Activated naive CD4-positive, alpha-beta T cell treated with anti-CD3 and anti-CD28 coated beads for 36 hours (primary cell): ENCODE measurements around the gene GLYAT. TPM values are rescaled to one million over a fixed set of nuclear protein-coding genes. Genes with fewer than 3 reads are reported as not detected.

ENCODE experiments used
- CTCF ChIA-PET: fragments of 350-600 bp; sonication (Branson Sonifier 250); formaldehyde crosslinking; loops from one replicate; lab custom pipeline; 2021; ENCODE audit warnings: antibody characterized with exemption; lab: Charles Lee
- DNase-seq: peaks from one replicate; pipeline ENCODE4 v3.0.0-alpha.2; 2020
- H3K27ac Mint-ChIP-seq: one replicate; pipeline ENCODE4 v1.8.0; 2021; ENCODE audit warnings: mild to moderate bottlenecking, mixed read lengths
- H3K27me3 Mint-ChIP-seq: one replicate; pipeline ENCODE4 v1.8.0; 2021; ENCODE audit warnings: low read depth, mixed read lengths
- H3K36me3 Mint-ChIP-seq: one replicate; pipeline ENCODE4 v1.8.0; 2021; ENCODE audit warnings: low read depth, mixed read lengths
- H3K4me1 Mint-ChIP-seq: one replicate; pipeline ENCODE4 v1.8.0; 2021; ENCODE audit warnings: low read depth, mixed read lengths
- H3K4me3 Mint-ChIP-seq: one replicate; pipeline ENCODE4 v1.8.0; 2021; ENCODE audit warnings: mild to moderate bottlenecking, moderate library complexity, mixed read lengths
- H3K9me3 Mint-ChIP-seq: one replicate; pipeline ENCODE4 v1.8.0; 2021; ENCODE audit warnings: mixed read lengths
- intact Hi-C: fragments of 100-400 bp; cut with micrococcal nuclease; formaldehyde crosslinking; loops from one replicate; pipeline ENCODE4 v1.15.1; 2023
- total RNA-seq, 2 experiments: library from RNA; stranded (reverse); gene quantifications; one replicate each; pipeline ENCODE4 v1.2.3, GENCODE V29; 2021

Gene GLYAT
- total RNA-seq, 2 experiments from 2014 or later = not detected

GRCh38 chr11:58769308-58769707 lies 37.6 kb upstream of the GLYAT start:
- Mint-ChIP-seq H3K36me3 (no peaks in the 10 kb centered on the region), H3K27me3 (no peaks in the 10 kb centered on the region), H3K4me1 (peaks cover 6% of the 10 kb centered on the region), H3K9me3 (no peaks in the 10 kb centered on the region), H3K27ac (no peak overlapping the region), H3K4me3 (no peak overlapping the region)
- no peak for DNase-seq
- CTCF ChIA-PET = no interaction called here
- intact Hi-C loops = no loop called here

GRCh38 chr11:58768137-58768536 lies 36.4 kb upstream of the GLYAT start:
- Mint-ChIP-seq H3K27me3 (no peaks in the 10 kb centered on the region), H3K4me3 (no peak overlapping the region), H3K4me1 (peaks cover 6% of the 10 kb centered on the region), H3K9me3 (no peaks in the 10 kb centered on the region), H3K27ac (no peak overlapping the region), H3K36me3 (no peaks in the 10 kb centered on the region)
- CTCF ChIA-PET = interaction anchor here (1.2 kb wide), 1 partner anchor 21 kb away, joined by 3 read pairs; no protein-coding TSS in a partner anchor
- no peak for DNase-seq
- intact Hi-C loops = no loop called here

GRCh38 chr11:58765078-58765477 lies 33.3 kb upstream of the GLYAT start:
- Mint-ChIP-seq H3K9me3 (no peaks in the 10 kb centered on the region), H3K27ac (no peak overlapping the region), H3K4me3 (no peak overlapping the region), H3K27me3 (no peaks in the 10 kb centered on the region), H3K36me3 (no peaks in the 10 kb centered on the region), H3K4me1 (no peaks in the 10 kb centered on the region)
- DNase-seq = no peak
- intact Hi-C loops = no loop called here
- CTCF ChIA-PET = interaction anchor here (0.6 kb wide), 1 partner anchor 60 kb away, joined by 3 read pairs; no protein-coding TSS in a partner anchor

- no peaks in the 10 kb centered on the region for H3K27me3 Mint-ChIP-seq
- no peaks in the 10 kb centered on the region for H3K36me3 Mint-ChIP-seq
- CTCF ChIA-PET = interaction anchor here (0.6 kb wide), 1 partner anchor 445 kb away, joined by 4 read pairs; no protein-coding TSS in a partner anchor
- no peak overlapping the region for H3K27ac Mint-ChIP-seq
- H3K9me3 Mint-ChIP-seq = no peaks in the 10 kb centered on the region
- intact Hi-C loops = no loop called here
- H3K4me1 Mint-ChIP-seq = no peaks in the 10 kb centered on the region
- no peak overlapping the region for H3K4me3 Mint-ChIP-seq
- DNase-seq = no peak
These were observed 31.4 kb upstream of the GLYAT start for GRCh38 chr11:58763120-58763490.

GRCh38 chr11:58762284-58763119 lies 30.8 kb upstream of the GLYAT start:
- Mint-ChIP-seq H3K27ac (no peak overlapping the region), H3K27me3 (no peaks in the 10 kb centered on the region), H3K4me3 (no peak overlapping the region), H3K9me3 (no peaks in the 10 kb centered on the region), H3K4me1 (no peaks in the 10 kb centered on the region), H3K36me3 (no peaks in the 10 kb centered on the region)
- no peak for DNase-seq
- CTCF ChIA-PET = interaction anchor here (0.6 kb wide), 1 partner anchor 446 kb away, joined by 4 read pairs; no protein-coding TSS in a partner anchor
- intact Hi-C loops = no loop called here

GRCh38 chr11:58757439-58757838 lies 25.7 kb upstream of the GLYAT start:
- Mint-ChIP-seq H3K4me1 (no peaks in the 10 kb centered on the region), H3K9me3 (no peaks in the 10 kb centered on the region), H3K4me3 (no peak overlapping the region), H3K36me3 (no peaks in the 10 kb centered on the region), H3K27me3 (no peaks in the 10 kb centered on the region), H3K27ac (no peak overlapping the region)
- intact Hi-C loops = no loop called here
- CTCF ChIA-PET = interaction anchor here (0.8 kb wide), 1 partner anchor 32 kb away, joined by 3 read pairs; no protein-coding TSS in a partner anchor
- DNase-seq = no peak

- CTCF ChIA-PET = interaction anchor here (0.5 to 0.6 kb wide), 2 partner anchors 399 to 890 kb away, joined by 3 read pairs; no protein-coding TSS in a partner anchor
- Mint-ChIP-seq H3K9me3 (peaks cover 9% of the 10 kb centered on the region), H3K4me1 (peaks cover 11% of the 10 kb centered on the region), H3K27me3 (no peaks in the 10 kb centered on the region), H3K4me3 (no peak overlapping the region), H3K27ac (no peak overlapping the region), H3K36me3 (peaks cover 9% of the 10 kb centered on the region)
- intact Hi-C loops = no loop called here
- DNase-seq = no peak
These were observed 14.1 kb upstream of the GLYAT start for GRCh38 chr11:58745705-58746364.

GRCh38 chr11:58744988-58745704 lies 13.4 kb upstream of the GLYAT start:
- CTCF ChIA-PET = no interaction called here
- Mint-ChIP-seq H3K27me3 (no peaks in the 10 kb centered on the region), H3K4me1 (peaks cover 11% of the 10 kb centered on the region), H3K36me3 (peaks cover 11% of the 10 kb centered on the region), H3K4me3 (no peak overlapping the region), H3K9me3 (peaks cover 14% of the 10 kb centered on the region), H3K27ac (no peak overlapping the region)
- DNase-seq = no peak
- intact Hi-C loops = no loop called here

GRCh38 chr11:58742981-58743880 lies 11.5 kb upstream of the GLYAT start:
- CTCF ChIA-PET = interaction anchor here (0.5 kb wide), 1 partner anchor 234 kb away, joined by 4 read pairs; no protein-coding TSS in a partner anchor
- H3K27ac Mint-ChIP-seq = no peak overlapping the region
- H3K27me3 Mint-ChIP-seq = no peaks in the 10 kb centered on the region
- H3K4me3 Mint-ChIP-seq = no peak overlapping the region
- DNase-seq = no peak
- H3K9me3 Mint-ChIP-seq = peaks cover 14% of the 10 kb centered on the region
- H3K36me3 Mint-ChIP-seq = peaks cover 11% of the 10 kb centered on the region
- peaks cover 11% of the 10 kb centered on the region for H3K4me1 Mint-ChIP-seq
- intact Hi-C loops = no loop called here

- peak overlapping the region; percentile 13 for H3K27ac Mint-ChIP-seq
- no peak for DNase-seq
- H3K36me3 Mint-ChIP-seq = peaks cover 11% of the 10 kb centered on the region
- peaks cover 11% of the 10 kb centered on the region for H3K4me1 Mint-ChIP-seq
- intact Hi-C loops = no loop called here
- H3K4me3 Mint-ChIP-seq = no peak overlapping the region
- peaks cover 14% of the 10 kb centered on the region for H3K9me3 Mint-ChIP-seq
- H3K27me3 Mint-ChIP-seq = no peaks in the 10 kb centered on the region
- CTCF ChIA-PET = interaction anchor here (0.6 kb wide), 2 partner anchors 10 to 12 kb away, joined by 3 to 4 read pairs; no protein-coding TSS in a partner anchor
These were observed 10.4 kb upstream of the GLYAT start for GRCh38 chr11:58742140-58742539.

GRCh38 chr11:58741127-58741526 lies 9.4 kb upstream of the GLYAT start:
- H3K36me3 Mint-ChIP-seq = peaks cover 12% of the 10 kb centered on the region
- H3K27me3 Mint-ChIP-seq = no peaks in the 10 kb centered on the region
- DNase-seq = no peak
- H3K4me3 Mint-ChIP-seq = no peak overlapping the region
- H3K9me3 Mint-ChIP-seq = peaks cover 14% of the 10 kb centered on the region
- CTCF ChIA-PET = no interaction called here
- peaks cover 11% of the 10 kb centered on the region for H3K4me1 Mint-ChIP-seq
- H3K27ac Mint-ChIP-seq = no peak overlapping the region
- intact Hi-C loops = no loop called here
